GM18951 (cell line): ENCODE data around the gene FADS2.

Experiments used
- POLR2A ChIP-seq: IDR thresholded peaks from 4 replicates; pipeline ENCODE4 v1.6.1; 2011; ENCODE audit warnings: mild to moderate bottlenecking; ENCODE audit not compliant: insufficient read length, insufficient read depth; ENCODE audit errors: extremely low read depth
- in situ Hi-C: fragments of 300-500 bp; cut with MboI; formaldehyde crosslinking; loops from one replicate; pipeline ENCODE4 v1.12.0; 2022; ENCODE audit warnings: low sequenced_read_pairs, mixed read lengths, inconsistent platforms; ENCODE audit not compliant: unreplicated experiment

The FADS2 gene

GRCh38 chr11:61837411-61838005 is 9.4 kb downstream of the FADS2 start:
- in situ Hi-C loops, result no loop called here
- no peak for TF ChIP-seq POLR2A

GRCh38 chr11:61838501-61838900 is 10.4 kb downstream of the FADS2 start:
- in situ Hi-C loops, result no loop called here
- peak; percentile 24 for TF ChIP-seq POLR2A

- TF ChIP-seq POLR2A, result no peak
- in situ Hi-C loops, result no loop called here
Measured at GRCh38 chr11:61838921-61839320, 10.8 kb downstream of the FADS2 start.

GRCh38 chr11:61839742-61840141 is 11.6 kb downstream of the FADS2 start:
- in situ Hi-C loops, result no loop called here
- TF ChIP-seq POLR2A, result no peak

GRCh38 chr11:61840371-61840770 is 12.3 kb downstream of the FADS2 start:
- no peak for TF ChIP-seq POLR2A
- in situ Hi-C loops, result no loop called here

GRCh38 chr11:61841636-61842527 is 13.8 kb downstream of the FADS2 start:
- TF ChIP-seq POLR2A, result no peak
- in situ Hi-C loops, result no loop called here

GRCh38 chr11:61842528-61842820 is 14.4 kb downstream of the FADS2 start:
- in situ Hi-C loops, result no loop called here
- peak; percentile 4 for TF ChIP-seq POLR2A

GRCh38 chr11:61844909-61845565 is 16.9 kb downstream of the FADS2 start:
- in situ Hi-C loops, result no loop called here
- no peak for TF ChIP-seq POLR2A

- in situ Hi-C loops, result no loop called here
- no peak for TF ChIP-seq POLR2A
Measured at GRCh38 chr11:61846362-61847020, 18.4 kb downstream of the FADS2 start.

GRCh38 chr11:61847914-61848581 is 19.9 kb downstream of the FADS2 start:
- TF ChIP-seq POLR2A, result no peak
- in situ Hi-C loops, result no loop called here

- in situ Hi-C loops, result no loop called here
- no peak for TF ChIP-seq POLR2A
Measured at GRCh38 chr11:61848631-61849030, 20.5 kb downstream of the FADS2 start.

GRCh38 chr11:61850687-61851086 is 22.6 kb downstream of the FADS2 start:
- in situ Hi-C loops, result no loop called here
- no peak for TF ChIP-seq POLR2A

GRCh38 chr11:61851113-61851899 is 23.2 kb downstream of the FADS2 start:
- in situ Hi-C loops, result no loop called here
- TF ChIP-seq POLR2A, result no peak

GRCh38 chr11:61851900-61852295 is 23.8 kb downstream of the FADS2 start:
- in situ Hi-C loops, result no loop called here
- no peak for TF ChIP-seq POLR2A
